Spleen (tissue), 11 donors: ENCODE results near the gene FRAS1. TPM values are rescaled to one million over a fixed set of nuclear protein-coding genes. Genes with fewer than 3 reads are reported as not detected.
A peak's percentile ranks its signal among the peaks of the same experiment; 100 is the strongest.

Experiments
- DNase-seq: peaks from one replicate; pipeline ENCODE4 v3.0.0-alpha.2; 2020
- H3K27ac ChIP-seq, 8 donors: fragments of 200-600 bp; sonication (generic) in 7 of 8; 1 replicate in 4 of 8; 2 replicates in 4 of 8; pipeline versions ENCODE4 v1.5.0 to v1.8.0; 2016 to 2021; ENCODE audit warnings: inconsistent platforms in 4 of 8, mild to moderate bottlenecking in 4 of 8, moderate library complexity in 1 of 8
- H3K27me3 ChIP-seq, 7 donors: fragments of 200-600 bp; sonication (generic) in 6 of 7; replicated peaks in 1 of 7; 1 replicate in 4 of 7; 2 replicates in 3 of 7; pipeline versions ENCODE4 v1.5.0 to v1.8.0; 2016 to 2021; ENCODE audit warnings: inconsistent platforms in 3 of 7, mild to moderate bottlenecking in 1 of 7
- H3K36me3 ChIP-seq, 6 donors: fragments of 200-600 bp; sonication (generic) in 5 of 6; 1 replicate in 4 of 6; 2 replicates in 2 of 6; pipeline versions ENCODE4 v1.5.0 to v1.8.0; 2016 to 2021; ENCODE audit warnings: inconsistent platforms in 2 of 6
- H3K4me1 ChIP-seq, 6 donors: fragments of 200-600 bp; sonication (generic) in 5 of 6; 1 replicate in 3 of 6; 2 replicates in 3 of 6; pipeline versions ENCODE4 v1.5.0 to v1.8.0; 2016 to 2021; ENCODE audit warnings: inconsistent platforms in 3 of 6
- H3K4me3 ChIP-seq, 8 donors: fragments of 200-600 bp; sonication (generic) in 7 of 8; 1 replicate in 4 of 8; 2 replicates in 4 of 8; pipeline versions ENCODE4 v1.5.0 to v1.8.0; 2016 to 2021; ENCODE audit warnings: inconsistent platforms in 4 of 8, mild to moderate bottlenecking in 4 of 8, moderate library complexity in 2 of 8
- H3K9me3 ChIP-seq, 8 donors: fragments of 200-600 bp; sonication (generic) in 7 of 8; 1 replicate in 4 of 8; 2 replicates in 4 of 8; pipeline versions ENCODE4 v1.5.0 to v1.8.0; 2016 to 2021; ENCODE audit warnings: inconsistent platforms in 4 of 8
- POLR2A ChIP-seq, 3 donors: fragments of 450-650 bp; IDR thresholded peaks; one replicate each; pipeline ENCODE4 v1.5.1; 2017; ENCODE audit warnings: antibody characterized with exemption in 3 of 3, mild to moderate bottlenecking in 1 of 3
- POLR2AphosphoS5 ChIP-seq, 3 donors: sonication (generic); formaldehyde crosslinking; IDR thresholded peaks; one replicate each; pipeline ENCODE4 v1.5.1; 2017; ENCODE audit warnings: antibody characterized with exemption in 3 of 3
- WGBS, 5 donors: extraction: QIAGEN DNeasy Blood & Tissue Kit in 3 of 5; methylation state at CpG; one replicate each; pipeline versions ENCODE4 v1.1.5 to v1.1.7; 2013 to 2018; 5-methylcytosine and 5-hydroxymethylcytosine counted together
- intact Hi-C: fragments of 100-400 bp; cut with DNase I; formaldehyde crosslinking; loops from one replicate; pipeline ENCODE4 v1.15.0; 2023; ENCODE audit warnings: low total_unique reads
- polyA plus RNA-seq, 3 donors: library from polyadenylated mRNA; stranded (reverse); fragments of 200-250 nt; gene quantifications; one replicate each; pipeline ENCODE4 v1.2.1, GENCODE V29; 2013
- total RNA-seq, 7 donors: library from RNA; depleted of rRNA in 3 of 7; stranded (reverse); fragments of >200 nt in 3 of 7; fragmentation: NEBNext Ultra II Directional in 4 of 7; extraction: Animal tissue kit (Norgen Biotek cat#: 25700) in 4 of 7; gene quantifications; one replicate each; pipeline versions ENCODE4 v1.1.0 to v1.2.1, GENCODE V29; 2016 to 2021
- TF ChIP-seq, protein P1 (sequence below), 11 experiments: fragments of 200-600 bp in 7 of 11; fragments of 450-650 bp in 4 of 11; sonication (generic) in 4 of 11; IDR thresholded peaks in 8 of 11; conservative IDR thresholded peaks in 3 of 11; 1 replicate in 7 of 11; 2 replicates in 4 of 11; pipeline versions ENCODE4 v1.4.0 to v1.8.0; 2016 to 2021; ENCODE audit warnings: antibody characterized with exemption in 11 of 11, inconsistent platforms in 4 of 11, mild to moderate bottlenecking in 1 of 11
- donor health status: healthy with polysubstance abuse.
- donor health status: DM: no; HTN: no; CAD: no; lungs with moderate emphysema.
- donor health status: DM: no; HTN: no; CAD: no.
- donor health status: Bipolar disorder and iron deficiency.
- donor health status: healthy.
- donor health status: DM: no; HTN: no; CAD: no.
- donor health status: DM: yes; HTN: yes; CAD: no.

The FRAS1 gene
- total and polyA plus RNA-seq, 10 donors = 0.10 to 3.0 (median 1.3) TPM

- TF ChIP-seq, protein P1, sequence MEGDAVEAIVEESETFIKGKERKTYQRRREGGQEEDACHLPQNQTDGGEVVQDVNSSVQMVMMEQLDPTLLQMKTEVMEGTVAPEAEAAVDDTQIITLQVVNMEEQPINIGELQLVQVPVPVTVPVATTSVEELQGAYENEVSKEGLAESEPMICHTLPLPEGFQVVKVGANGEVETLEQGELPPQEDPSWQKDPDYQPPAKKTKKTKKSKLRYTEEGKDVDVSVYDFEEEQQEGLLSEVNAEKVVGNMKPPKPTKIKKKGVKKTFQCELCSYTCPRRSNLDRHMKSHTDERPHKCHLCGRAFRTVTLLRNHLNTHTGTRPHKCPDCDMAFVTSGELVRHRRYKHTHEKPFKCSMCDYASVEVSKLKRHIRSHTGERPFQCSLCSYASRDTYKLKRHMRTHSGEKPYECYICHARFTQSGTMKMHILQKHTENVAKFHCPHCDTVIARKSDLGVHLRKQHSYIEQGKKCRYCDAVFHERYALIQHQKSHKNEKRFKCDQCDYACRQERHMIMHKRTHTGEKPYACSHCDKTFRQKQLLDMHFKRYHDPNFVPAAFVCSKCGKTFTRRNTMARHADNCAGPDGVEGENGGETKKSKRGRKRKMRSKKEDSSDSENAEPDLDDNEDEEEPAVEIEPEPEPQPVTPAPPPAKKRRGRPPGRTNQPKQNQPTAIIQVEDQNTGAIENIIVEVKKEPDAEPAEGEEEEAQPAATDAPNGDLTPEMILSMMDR (IDR thresholded peaks at IDR 0.05 in 8 of 11, conservative IDR thresholded peaks at IDR 0.05 in 3 of 11) = no peak
- TF ChIP-seq POLR2AphosphoS5 (IDR thresholded peaks at IDR 0.05) = no peak
- TF ChIP-seq POLR2A (IDR thresholded peaks at IDR 0.05) = no peak
- WGBS, 5 donors = 92 to 95% (median 94%) methylated on average over 4 of the region's 4 CpGs
These were observed 87.9 kb downstream of the FRAS1 start for GRCh38 chr4:78145008-78145407.

GRCh38 chr4:78145622-78146021 lies 88.5 kb downstream of the FRAS1 start:
- no peaks in the 10 kb centered on the region for H3K36me3 ChIP-seq
- H3K27me3 ChIP-seq = no peaks in the 10 kb centered on the region
- peaks cover 0 to 13% (median 0%) of the 10 kb centered on the region in 8 donors for H3K9me3 ChIP-seq
- DNase-seq = no peak
- H3K27ac ChIP-seq = no peak overlapping the region
- H3K4me1 ChIP-seq = no peaks in the 10 kb centered on the region
- H3K4me3 ChIP-seq = no peak overlapping the region
- intact Hi-C loops = no loop called here
- TF ChIP-seq POLR2A (IDR thresholded peaks at IDR 0.05) = no peak
- TF ChIP-seq POLR2AphosphoS5 (IDR thresholded peaks at IDR 0.05) = no peak
- WGBS, 5 donors = 77 to 86% (median 81%) methylated on average over 10 of the region's 10 CpGs

More at GRCh38 chr4:78145008-78145407, 87.9 kb downstream of the FRAS1 start:
- Histone ChIP-seq H3K4me1 (no peaks in the 10 kb centered on the region), H3K4me3 (no peak overlapping the region), H3K27ac (no peak overlapping the region), H3K36me3 (no peaks in the 10 kb centered on the region), H3K27me3 (no peaks in the 10 kb centered on the region), H3K9me3 (peaks cover 0 to 13% (median 0%) of the 10 kb centered on the region in 8 donors)
- intact Hi-C loops = no loop called here
- no peak for DNase-seq

DNA sequence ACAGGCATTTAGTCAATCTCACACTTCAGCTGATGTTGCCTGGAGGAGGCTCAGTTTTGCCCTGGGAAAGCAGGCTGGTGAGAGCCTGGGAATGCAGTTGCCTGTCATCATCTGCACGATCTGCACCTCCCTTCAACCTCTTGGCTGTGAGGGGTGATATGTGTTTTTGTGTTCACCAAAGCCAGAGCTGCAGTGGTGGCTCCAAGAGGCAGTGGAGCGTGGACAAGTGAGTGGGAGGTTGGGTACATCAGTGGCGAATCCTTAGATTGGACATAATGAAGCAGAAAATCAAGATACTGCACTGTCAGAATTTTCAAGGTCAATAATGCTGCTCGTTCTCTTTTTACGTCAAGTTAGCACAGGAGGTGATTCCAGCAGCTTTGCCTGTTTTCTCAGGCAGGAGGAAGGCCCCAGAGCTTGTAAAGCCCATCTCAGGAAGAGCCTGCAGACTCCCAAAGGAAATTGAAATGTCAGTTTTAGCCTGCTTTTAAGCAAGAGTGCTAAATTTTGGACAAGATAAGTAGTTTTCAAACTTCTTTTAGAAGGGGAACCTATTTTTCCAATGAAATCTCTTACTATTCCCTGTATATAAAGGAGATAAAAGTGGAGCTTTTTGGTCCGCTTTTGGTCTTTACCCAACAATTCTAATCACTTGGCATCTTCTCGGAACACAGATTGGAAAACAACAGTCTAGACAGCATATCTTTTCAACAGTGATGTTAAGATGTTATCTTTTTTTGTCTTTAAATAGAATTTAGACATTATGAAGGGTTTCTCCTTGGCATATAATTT lies 92.8 kb downstream of the FRAS1 start:
- intact Hi-C loops = no loop called here
- Histone ChIP-seq H3K27ac (peak overlapping the region in 3 of 8 donors; percentile 7 to 18 (median 18)), H3K36me3 (no peaks in the 10 kb centered on the region), H3K4me3 (no peak overlapping the region), H3K27me3 (no peaks in the 10 kb centered on the region), H3K9me3 (no peaks in the 10 kb centered on the region), H3K4me1 (no peaks in the 10 kb centered on the region)
- TF ChIP-seq POLR2A (IDR thresholded peaks at IDR 0.05) (no peak), POLR2AphosphoS5 (IDR thresholded peaks at IDR 0.05) (no peak)
- TF ChIP-seq, protein P1 (IDR thresholded peaks at IDR 0.05 in 8 of 11, conservative IDR thresholded peaks at IDR 0.05 in 3 of 11) = no peak
- 69 to 84% (median 79%) methylated on average over 7 of the region's 7 CpGs for WGBS, 5 donors
- no peak for DNase-seq

DNA sequence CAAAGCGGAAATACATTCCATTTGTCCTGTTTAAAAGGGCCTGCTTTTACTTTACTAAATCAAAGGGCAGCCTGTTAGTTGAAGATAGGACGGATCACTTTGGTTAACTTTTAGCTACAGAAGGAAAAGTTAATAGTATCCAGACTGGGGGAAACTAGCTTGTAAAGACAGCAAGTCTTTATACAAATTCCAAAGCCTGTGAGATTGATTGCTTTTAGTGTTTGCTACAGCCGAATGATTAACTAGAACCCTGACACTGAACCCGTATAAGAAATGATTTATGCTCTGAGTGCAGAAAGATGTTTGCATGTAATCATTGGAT lies 93.4 kb downstream of the FRAS1 start:
- no peak for DNase-seq
- intact Hi-C loops = no loop called here
- no peaks in the 10 kb centered on the region for H3K27me3 ChIP-seq
- 68 to 85% (median 78%) methylated on average over 4 of the region's 4 CpGs for WGBS, 5 donors
- no peaks in the 10 kb centered on the region for H3K4me1 ChIP-seq
- H3K27ac ChIP-seq = peak overlapping the region in 2 of 8 donors; percentile 18
- H3K9me3 ChIP-seq = no peaks in the 10 kb centered on the region
- TF ChIP-seq, protein P1 (IDR thresholded peaks at IDR 0.05 in 8 of 11, conservative IDR thresholded peaks at IDR 0.05 in 3 of 11) = no peak
- TF ChIP-seq POLR2AphosphoS5 (IDR thresholded peaks at IDR 0.05) = no peak
- no peaks in the 10 kb centered on the region for H3K36me3 ChIP-seq
- H3K4me3 ChIP-seq = no peak overlapping the region
